Spleen (tissue), 7 donors: ENCODE results near the gene CD276.

Source experiments
- POLR2A ChIP-seq, 3 donors: fragments of 450-650 bp; IDR thresholded peaks; one replicate each; pipeline ENCODE4 v1.5.1; 2017; ENCODE audit warnings: antibody characterized with exemption in 3 of 3, mild to moderate bottlenecking in 1 of 3
- POLR2AphosphoS5 ChIP-seq, 3 donors: sonication (generic); formaldehyde crosslinking; IDR thresholded peaks; one replicate each; pipeline ENCODE4 v1.5.1; 2017; ENCODE audit warnings: antibody characterized with exemption in 3 of 3
- TF ChIP-seq, protein P1 (sequence below), 11 experiments: fragments of 200-600 bp in 7 of 11; fragments of 450-650 bp in 4 of 11; sonication (generic) in 4 of 11; IDR thresholded peaks in 8 of 11; conservative IDR thresholded peaks in 3 of 11; 1 replicate in 7 of 11; 2 replicates in 4 of 11; pipeline versions ENCODE4 v1.4.0 to v1.8.0; 2016 to 2021; ENCODE audit warnings: antibody characterized with exemption in 11 of 11, inconsistent platforms in 4 of 11, mild to moderate bottlenecking in 1 of 11
- donor health status: DM: no; HTN: no; CAD: no; lungs with moderate emphysema.
- donor health status: DM: no; HTN: no; CAD: no.
- donor health status: DM: no; HTN: no; CAD: no.

DNA sequence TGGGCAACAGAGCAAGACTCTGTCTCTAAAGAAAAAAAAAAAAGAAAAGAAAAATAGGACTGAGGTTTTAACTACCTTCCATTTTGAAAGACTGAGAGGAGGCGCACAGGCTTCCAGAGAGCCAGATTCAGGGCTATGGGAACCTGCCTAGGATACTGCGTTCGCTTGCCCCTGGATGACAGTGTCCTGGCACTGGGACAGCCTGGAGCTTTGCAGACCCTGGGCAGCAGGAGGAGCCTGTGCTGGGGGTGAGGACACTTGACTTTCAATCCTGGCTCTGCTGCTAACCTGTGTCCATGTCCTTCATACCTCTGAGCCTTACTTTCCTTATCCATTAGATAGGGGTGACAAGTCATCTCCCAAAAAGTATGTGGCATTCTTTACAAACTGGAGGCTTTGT, 31.2 kb downstream of the CD276 start:
- no peak for TF ChIP-seq POLR2A (IDR thresholded peaks at IDR 0.05)
- TF ChIP-seq, protein P1, sequence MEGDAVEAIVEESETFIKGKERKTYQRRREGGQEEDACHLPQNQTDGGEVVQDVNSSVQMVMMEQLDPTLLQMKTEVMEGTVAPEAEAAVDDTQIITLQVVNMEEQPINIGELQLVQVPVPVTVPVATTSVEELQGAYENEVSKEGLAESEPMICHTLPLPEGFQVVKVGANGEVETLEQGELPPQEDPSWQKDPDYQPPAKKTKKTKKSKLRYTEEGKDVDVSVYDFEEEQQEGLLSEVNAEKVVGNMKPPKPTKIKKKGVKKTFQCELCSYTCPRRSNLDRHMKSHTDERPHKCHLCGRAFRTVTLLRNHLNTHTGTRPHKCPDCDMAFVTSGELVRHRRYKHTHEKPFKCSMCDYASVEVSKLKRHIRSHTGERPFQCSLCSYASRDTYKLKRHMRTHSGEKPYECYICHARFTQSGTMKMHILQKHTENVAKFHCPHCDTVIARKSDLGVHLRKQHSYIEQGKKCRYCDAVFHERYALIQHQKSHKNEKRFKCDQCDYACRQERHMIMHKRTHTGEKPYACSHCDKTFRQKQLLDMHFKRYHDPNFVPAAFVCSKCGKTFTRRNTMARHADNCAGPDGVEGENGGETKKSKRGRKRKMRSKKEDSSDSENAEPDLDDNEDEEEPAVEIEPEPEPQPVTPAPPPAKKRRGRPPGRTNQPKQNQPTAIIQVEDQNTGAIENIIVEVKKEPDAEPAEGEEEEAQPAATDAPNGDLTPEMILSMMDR (IDR thresholded peaks at IDR 0.05 in 8 of 11, conservative IDR thresholded peaks at IDR 0.05 in 3 of 11), result no peak
- TF ChIP-seq POLR2AphosphoS5 (IDR thresholded peaks at IDR 0.05), result no peak
